GM10248 (cell line): ENCODE results near the gene ANO7.

Experiments used
- CTCF ChIA-PET: fragments of 300-600 bp; sonication (Branson Sonifier 250); formaldehyde crosslinking; extraction: SDS; loops from one replicate; lab custom pipeline; 2021; ENCODE audit warnings: antibody characterized with exemption; lab: Yijun Ruan, JAX
- POLR2A ChIA-PET: fragments of 350-650 bp; sonication (Branson Sonifier 250); formaldehyde crosslinking; extraction: SDS; loops from one replicate; lab custom pipeline; 2020; ENCODE audit warnings: antibody characterized with exemption; lab: Yijun Ruan, JAX
- DNase-seq: peaks from one replicate; pipeline ENCODE4 v3.0.0; 2012; ENCODE audit errors: extremely low spot score
- TF ChIP-seq, protein P1 (sequence below): IDR thresholded peaks from 2 replicates; pipeline ENCODE4 v1.5.1; 2012; ENCODE audit warnings: mild to moderate bottlenecking, low read depth; ENCODE audit errors: extremely low read depth, missing control alignments, control extremely low read depth

The ANO7 gene

DNA sequence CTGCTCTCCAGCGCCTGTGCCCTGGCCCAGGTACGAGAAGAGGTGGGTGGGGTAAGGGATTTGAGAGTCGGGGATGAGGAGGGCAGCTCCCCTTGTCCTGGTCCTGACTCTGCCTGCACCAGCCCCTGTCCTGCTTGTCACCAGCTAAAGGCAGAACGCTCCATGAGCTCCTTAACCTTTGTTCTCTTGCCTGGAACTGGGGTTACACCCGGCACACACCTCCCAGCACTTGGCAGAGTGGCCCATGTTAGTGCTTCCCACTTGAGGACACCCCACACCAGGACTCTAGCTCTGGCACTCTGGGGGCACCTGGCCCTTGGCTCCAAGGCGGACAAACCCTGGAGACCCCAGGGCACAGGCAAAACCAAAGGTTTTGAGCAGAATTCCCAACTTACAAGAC lies 19.2 kb downstream of the ANO7 start:
- TF ChIP-seq, protein P1, sequence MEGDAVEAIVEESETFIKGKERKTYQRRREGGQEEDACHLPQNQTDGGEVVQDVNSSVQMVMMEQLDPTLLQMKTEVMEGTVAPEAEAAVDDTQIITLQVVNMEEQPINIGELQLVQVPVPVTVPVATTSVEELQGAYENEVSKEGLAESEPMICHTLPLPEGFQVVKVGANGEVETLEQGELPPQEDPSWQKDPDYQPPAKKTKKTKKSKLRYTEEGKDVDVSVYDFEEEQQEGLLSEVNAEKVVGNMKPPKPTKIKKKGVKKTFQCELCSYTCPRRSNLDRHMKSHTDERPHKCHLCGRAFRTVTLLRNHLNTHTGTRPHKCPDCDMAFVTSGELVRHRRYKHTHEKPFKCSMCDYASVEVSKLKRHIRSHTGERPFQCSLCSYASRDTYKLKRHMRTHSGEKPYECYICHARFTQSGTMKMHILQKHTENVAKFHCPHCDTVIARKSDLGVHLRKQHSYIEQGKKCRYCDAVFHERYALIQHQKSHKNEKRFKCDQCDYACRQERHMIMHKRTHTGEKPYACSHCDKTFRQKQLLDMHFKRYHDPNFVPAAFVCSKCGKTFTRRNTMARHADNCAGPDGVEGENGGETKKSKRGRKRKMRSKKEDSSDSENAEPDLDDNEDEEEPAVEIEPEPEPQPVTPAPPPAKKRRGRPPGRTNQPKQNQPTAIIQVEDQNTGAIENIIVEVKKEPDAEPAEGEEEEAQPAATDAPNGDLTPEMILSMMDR = no peak
- POLR2A ChIA-PET = interaction anchor here (0.5 kb wide), 1 partner anchor 117 kb away, joined by 4 read pairs; no protein-coding TSS in a partner anchor
- no peak for DNase-seq
- CTCF ChIA-PET = interaction anchor here (0.6 to 1.2 kb wide), 2 partner anchors 9 to 389 kb away, joined by 3 to 5 read pairs; no protein-coding TSS in a partner anchor

DNA sequence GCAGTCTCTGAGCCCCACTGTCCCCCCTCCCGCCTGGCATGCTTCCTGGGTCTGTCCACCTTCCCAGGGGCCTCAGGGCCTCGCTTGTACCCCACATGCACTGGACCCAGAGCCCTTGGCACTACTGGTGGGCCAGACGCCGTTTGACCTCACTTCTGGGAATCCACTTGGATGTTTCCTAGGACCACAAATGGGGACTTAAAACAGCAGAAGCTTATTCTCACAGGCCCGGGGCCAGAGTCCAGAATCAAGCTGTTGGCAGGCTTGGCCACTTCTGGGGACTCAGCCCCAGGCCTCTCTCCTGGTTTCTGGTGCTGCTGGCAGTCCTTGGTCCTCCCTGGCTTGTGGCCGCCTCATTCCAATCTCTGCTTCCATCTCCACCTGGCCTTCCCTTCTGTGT lies 19.6 kb downstream of the ANO7 start:
- DNase-seq = no peak
- ChIA-PET CTCF (interaction anchor here (1.2 kb wide), 1 partner anchor 9 kb away, joined by 5 read pairs; no protein-coding TSS in a partner anchor), POLR2A (interaction anchor here (0.5 kb wide), 1 partner anchor 118 kb away, joined by 4 read pairs; no protein-coding TSS in a partner anchor)
- TF ChIP-seq, protein P1 = no peak

DNA sequence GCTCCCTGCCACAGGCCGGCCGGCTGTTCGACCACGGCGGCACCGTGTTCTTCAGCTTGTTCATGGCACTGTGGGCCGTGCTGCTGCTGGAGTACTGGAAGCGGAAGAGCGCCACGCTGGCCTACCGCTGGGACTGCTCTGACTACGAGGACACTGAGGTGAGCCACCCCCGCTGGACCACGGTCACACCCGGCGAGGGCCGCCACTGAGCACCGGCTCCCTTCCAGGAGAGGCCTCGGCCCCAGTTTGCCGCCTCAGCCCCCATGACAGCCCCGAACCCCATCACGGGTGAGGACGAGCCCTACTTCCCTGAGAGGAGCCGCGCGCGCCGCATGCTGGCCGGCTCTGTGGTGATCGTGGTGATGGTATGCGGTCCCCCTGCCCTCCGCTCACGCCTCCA lies 20.8 kb downstream of the ANO7 start:
- POLR2A ChIA-PET = no interaction called here
- CTCF ChIA-PET = no interaction called here
- TF ChIP-seq, protein P1 = no peak
- DNase-seq = no peak

DNA sequence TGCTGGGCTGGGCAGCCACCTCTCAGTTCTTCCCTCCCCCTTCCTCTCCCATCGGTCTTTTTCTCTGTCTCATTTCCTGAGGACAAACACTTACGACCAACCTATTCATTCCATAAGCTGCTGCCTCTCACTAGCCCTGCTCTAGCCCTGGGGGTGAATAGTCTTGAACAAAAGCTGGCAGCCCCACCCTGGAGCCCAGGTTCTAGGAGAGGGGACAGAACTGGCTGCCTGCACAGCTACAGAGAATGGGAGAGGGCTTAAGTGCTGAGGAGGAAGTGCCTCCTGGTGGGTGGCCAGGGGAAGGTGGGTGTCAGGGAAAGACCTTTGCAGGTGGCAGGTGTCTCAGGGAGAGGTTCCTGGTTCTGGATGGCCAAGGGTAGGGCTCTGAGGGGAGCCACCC lies 22.8 kb downstream of the ANO7 start:
- CTCF ChIA-PET = interaction anchor here (1.0 kb wide), 1 partner anchor 118 kb away, joined by 3 read pairs; no protein-coding TSS in a partner anchor
- TF ChIP-seq, protein P1 = peak; percentile 6
- no peak for DNase-seq
- POLR2A ChIA-PET = no interaction called here

DNA sequence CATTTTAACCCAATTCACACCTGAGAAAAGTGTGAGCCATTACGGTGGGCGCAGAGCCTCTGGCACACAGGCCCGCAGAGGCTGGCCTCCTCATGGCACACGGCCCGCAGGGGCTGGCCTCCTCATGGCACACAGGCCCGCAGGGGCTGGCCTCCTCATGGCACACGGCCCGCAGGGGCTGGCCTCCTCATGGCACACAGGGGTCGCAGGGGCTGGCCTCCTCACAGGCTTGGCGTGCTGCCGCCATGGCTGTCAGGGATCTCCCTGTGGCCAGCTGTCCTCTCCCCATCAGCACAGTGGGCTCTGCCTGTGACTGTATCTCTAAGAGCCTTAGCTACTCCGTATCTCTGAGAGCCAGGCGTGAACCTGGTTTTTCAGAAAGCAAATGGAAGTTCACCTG lies 24.6 kb downstream of the ANO7 start:
- POLR2A ChIA-PET = no interaction called here
- TF ChIP-seq, protein P1 = no peak
- CTCF ChIA-PET = no interaction called here
- DNase-seq = no peak

DNA sequence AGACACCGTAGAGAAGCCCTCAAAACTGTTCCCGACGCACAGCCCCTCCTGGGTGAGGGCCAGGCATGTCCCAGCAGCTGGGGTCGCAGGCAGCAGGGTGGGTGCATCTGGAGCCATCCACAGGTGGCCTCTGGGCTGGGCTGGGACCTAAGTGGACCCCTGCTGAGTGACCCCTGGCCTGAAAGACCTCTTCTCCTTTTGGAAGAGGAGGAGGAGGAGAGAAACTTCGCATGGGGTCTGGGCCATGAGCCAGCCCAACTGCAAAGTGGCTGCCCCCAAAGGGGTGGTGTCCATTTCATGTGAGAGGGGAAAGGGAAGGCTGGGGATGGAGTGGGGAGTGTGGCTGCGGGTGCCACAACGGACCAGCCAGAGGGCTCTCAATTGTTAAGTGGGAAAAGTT lies 25.1 kb downstream of the ANO7 start:
- TF ChIP-seq, protein P1 = no peak
- ChIA-PET CTCF (no interaction called here), POLR2A (no interaction called here)
- no peak for DNase-seq
